ENCODE measurements around the gene SNX11. TPM values are rescaled to one million over a fixed set of nuclear protein-coding genes. Genes with fewer than 3 reads are reported as not detected.

The SNX11 gene
- total RNA-seq, 2 experiments from 2014 or later = 27.2 to 29.5 TPM

- DNase-seq (no peak), ATAC-seq (no peak)
- H3K36me3 Mint-ChIP-seq (ENCODE audit: low read depth) = peaks cover 12% of the 10 kb centered on the region
- POLR2A ChIA-PET = interaction anchor here (1.2 to 1.6 kb wide), 2 partner anchors 16 to 28 kb away, joined by 3 read pairs; no protein-coding TSS in a partner anchor
- no peak overlapping the region for H3K4me3 Mint-ChIP-seq
- TF ChIP-seq, protein P1, sequence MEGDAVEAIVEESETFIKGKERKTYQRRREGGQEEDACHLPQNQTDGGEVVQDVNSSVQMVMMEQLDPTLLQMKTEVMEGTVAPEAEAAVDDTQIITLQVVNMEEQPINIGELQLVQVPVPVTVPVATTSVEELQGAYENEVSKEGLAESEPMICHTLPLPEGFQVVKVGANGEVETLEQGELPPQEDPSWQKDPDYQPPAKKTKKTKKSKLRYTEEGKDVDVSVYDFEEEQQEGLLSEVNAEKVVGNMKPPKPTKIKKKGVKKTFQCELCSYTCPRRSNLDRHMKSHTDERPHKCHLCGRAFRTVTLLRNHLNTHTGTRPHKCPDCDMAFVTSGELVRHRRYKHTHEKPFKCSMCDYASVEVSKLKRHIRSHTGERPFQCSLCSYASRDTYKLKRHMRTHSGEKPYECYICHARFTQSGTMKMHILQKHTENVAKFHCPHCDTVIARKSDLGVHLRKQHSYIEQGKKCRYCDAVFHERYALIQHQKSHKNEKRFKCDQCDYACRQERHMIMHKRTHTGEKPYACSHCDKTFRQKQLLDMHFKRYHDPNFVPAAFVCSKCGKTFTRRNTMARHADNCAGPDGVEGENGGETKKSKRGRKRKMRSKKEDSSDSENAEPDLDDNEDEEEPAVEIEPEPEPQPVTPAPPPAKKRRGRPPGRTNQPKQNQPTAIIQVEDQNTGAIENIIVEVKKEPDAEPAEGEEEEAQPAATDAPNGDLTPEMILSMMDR (IDR thresholded peaks at IDR 0.05) = no peak
- intact Hi-C loops (cut with micrococcal nuclease) = no loop called here
- H3K4me1 Mint-ChIP-seq (ENCODE audit: low read depth) = peaks cover 13% of the 10 kb centered on the region
- no peak overlapping the region for H3K27ac Mint-ChIP-seq
- CTCF ChIA-PET = interaction anchor here (1.3 to 1.6 kb wide), 2 partner anchors 13 to 19 kb away, joined by 5 to 6 read pairs; no protein-coding TSS in a partner anchor
- no peaks in the 10 kb centered on the region for H3K27me3 Mint-ChIP-seq
- H3K9me3 Mint-ChIP-seq = no peaks in the 10 kb centered on the region
These were observed 14.1 kb upstream of the SNX11 start for GRCh38 chr17:48093341-48094045.

- TF ChIP-seq, protein P1 (IDR thresholded peaks at IDR 0.05) = no peak
- POLR2A ChIA-PET = interaction anchor here (1.0 kb wide), 1 partner anchor 40 kb away, joined by 3 read pairs; no protein-coding TSS in a partner anchor
- no peaks in the 10 kb centered on the region for H3K9me3 Mint-ChIP-seq
These were observed 12.0 kb upstream of the SNX11 start for GRCh38 chr17:48095611-48096010.

GRCh38 chr17:48100160-48100559 lies 7.4 kb upstream of the SNX11 start:
- no peaks in the 10 kb centered on the region for H3K27me3 Mint-ChIP-seq
- H3K4me1 Mint-ChIP-seq (ENCODE audit: low read depth) = peaks cover 42% of the 10 kb centered on the region
- intact Hi-C loops (cut with micrococcal nuclease) = no loop called here
- H3K27ac Mint-ChIP-seq = no peak overlapping the region
- H3K4me3 Mint-ChIP-seq = peak overlapping the region; percentile 98
- peaks cover 6% of the 10 kb centered on the region for H3K9me3 Mint-ChIP-seq
- DNase-seq = no peak
- H3K36me3 Mint-ChIP-seq (ENCODE audit: low read depth) = peaks cover 7% of the 10 kb centered on the region
- TF ChIP-seq, protein P1 (IDR thresholded peaks at IDR 0.05) = no peak
- ATAC-seq = no peak
- CTCF ChIA-PET = interaction anchor here (1.3 to 5.2 kb wide), 3 partner anchors 10 to 74 kb away, joined by 4 to 31 read pairs (median 5); no protein-coding TSS in a partner anchor
- POLR2A ChIA-PET = interaction anchor here (1.0 to 1.3 kb wide), 2 partner anchors 20 to 27 kb away, joined by 3 read pairs; no protein-coding TSS in a partner anchor

More at GRCh38 chr17:48095611-48096010, 12.0 kb upstream of the SNX11 start:
- Mint-ChIP-seq H3K4me1 (ENCODE audit: low read depth) (peaks cover 21% of the 10 kb centered on the region), H3K27ac (no peak overlapping the region), H3K36me3 (ENCODE audit: low read depth) (peaks cover 13% of the 10 kb centered on the region), H3K4me3 (no peak overlapping the region), H3K27me3 (no peaks in the 10 kb centered on the region)
- no peak for DNase-seq
- CTCF ChIA-PET = interaction anchor here (0.8 to 5.2 kb wide), 5 partner anchors 9 to 69 kb away, joined by 3 to 31 read pairs (median 5); partner anchors contain the start of gene SNX11
- no peak for ATAC-seq
- intact Hi-C loops (cut with micrococcal nuclease) = no loop called here

DNA sequence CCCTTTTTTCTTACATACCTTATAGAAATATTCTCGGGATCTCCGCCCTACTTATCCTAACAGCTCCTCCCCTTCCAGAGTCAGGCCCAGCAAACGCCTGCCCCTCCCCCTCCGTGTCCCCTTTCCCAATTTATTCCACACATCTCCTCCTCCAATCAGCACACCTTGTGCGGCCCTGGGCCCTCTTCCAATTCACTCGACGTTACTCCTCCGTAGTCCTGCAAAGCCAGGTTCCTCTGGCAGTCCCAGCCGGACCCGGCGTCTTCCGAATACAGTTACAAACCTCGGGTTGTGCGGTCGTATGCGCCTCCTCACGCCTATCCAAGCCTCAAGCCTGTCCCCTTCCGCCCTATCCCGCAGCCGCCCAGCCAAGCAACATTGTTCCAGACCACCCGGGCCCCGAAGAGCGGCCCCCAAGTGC lies 7.0 kb upstream of the SNX11 start:
- peaks cover 5% of the 10 kb centered on the region for H3K36me3 Mint-ChIP-seq (ENCODE audit: low read depth)
- H3K27me3 Mint-ChIP-seq = no peaks in the 10 kb centered on the region
- TF ChIP-seq, protein P1 (IDR thresholded peaks at IDR 0.05) = no peak
- POLR2A ChIA-PET = interaction anchor here (1.0 to 1.3 kb wide), 3 partner anchors 20 to 28 kb away, joined by 3 read pairs; no protein-coding TSS in a partner anchor
- H3K27ac Mint-ChIP-seq = peak overlapping the region; percentile 91
- no peak for ATAC-seq
- CTCF ChIA-PET = interaction anchor here (1.1 to 5.2 kb wide), 4 partner anchors 21 to 74 kb away, joined by 4 to 31 read pairs (median 4); no protein-coding TSS in a partner anchor
- H3K9me3 Mint-ChIP-seq = peaks cover 6% of the 10 kb centered on the region
- intact Hi-C loops (cut with micrococcal nuclease) = no loop called here
- DNase-seq = no peak
- peaks cover 40% of the 10 kb centered on the region for H3K4me1 Mint-ChIP-seq (ENCODE audit: low read depth)
- peak overlapping the region; percentile 98 for H3K4me3 Mint-ChIP-seq
